ENCODE data around the gene LIPI.
"Not testable (repeated sequence)": the region's sequence is repeated elsewhere in the genome, so short reads cannot be mapped to it uniquely, and the experiment has no call there.

LIPI gene

GRCh38 chr21:14072761-14073535 is 137.8 kb downstream of the LIPI start:
- no peak for DNase-seq

DNA sequence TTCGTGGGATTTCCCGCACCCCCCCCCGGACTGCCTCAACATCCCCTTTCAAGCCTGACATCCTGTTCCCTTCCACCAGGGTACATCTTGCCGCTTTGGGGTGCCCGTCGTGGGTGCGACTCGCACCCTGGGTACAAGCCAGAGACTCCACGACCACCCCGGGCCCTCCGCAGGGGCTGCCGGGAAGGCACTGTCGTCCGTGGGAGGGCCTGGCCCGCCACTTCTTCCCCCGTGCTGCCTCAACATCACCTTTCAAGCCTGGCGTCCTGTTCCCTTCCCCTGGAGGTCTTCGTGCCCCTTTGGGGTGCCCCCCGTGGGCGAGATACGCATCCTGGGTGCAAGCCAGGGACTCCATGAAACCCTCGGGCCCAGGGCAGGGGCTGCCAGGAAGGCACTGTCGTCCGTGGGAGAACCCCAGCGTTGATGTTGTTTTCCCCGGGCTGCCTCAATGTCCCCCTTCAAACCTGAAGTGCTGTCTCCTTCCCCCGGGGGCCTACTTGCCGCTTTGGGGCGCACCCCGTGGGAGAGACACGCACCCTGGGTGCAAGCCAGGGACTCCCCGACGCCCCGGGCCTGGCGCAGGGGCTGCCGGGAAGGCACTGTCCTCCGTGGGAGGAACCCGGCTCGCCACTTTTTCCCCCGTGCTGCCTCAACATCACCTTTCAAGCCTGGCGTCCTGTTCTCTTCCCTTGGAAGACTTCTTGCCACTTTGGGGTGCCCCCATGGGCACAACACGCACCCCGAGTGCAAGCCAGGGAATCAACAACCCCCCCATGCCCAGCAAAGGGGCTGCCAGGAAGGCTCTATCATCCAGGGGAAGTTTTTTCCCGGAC is 138.6 kb downstream of the LIPI start:
- no peak for DNase-seq

GRCh38 chr21:14070968-14071367 is 139.8 kb downstream of the LIPI start:
- no peak for DNase-seq

- DNase-seq = no peak
These were observed 140.5 kb downstream of the LIPI start for GRCh38 chr21:14070049-14070893.

DNA sequence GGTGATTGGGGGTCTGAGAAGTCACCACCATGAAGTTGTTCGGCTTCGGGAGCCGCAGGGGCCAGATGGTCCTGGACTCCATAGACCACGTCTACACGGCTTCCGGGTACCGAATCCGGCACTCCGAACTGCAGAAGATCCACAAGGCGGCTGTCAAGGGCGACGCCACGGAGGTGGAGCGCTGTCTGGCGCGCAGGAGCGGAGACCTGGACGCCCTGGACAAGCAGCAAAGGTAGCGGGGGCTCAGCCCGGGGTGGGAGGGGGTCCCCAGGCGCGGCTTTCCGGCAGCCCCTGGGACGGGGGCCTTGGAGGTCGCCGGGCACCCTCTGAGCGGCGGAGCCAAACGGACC is 146.5 kb downstream of the LIPI start:
- peak; percentile 8 for DNase-seq

GRCh38 chr21:14063620-14064295 is 147.0 kb downstream of the LIPI start:
- not testable (repeated sequence) for DNase-seq

- not testable (repeated sequence) for DNase-seq
These were observed 148.1 kb downstream of the LIPI start for GRCh38 chr21:14062684-14063083.

DNA sequence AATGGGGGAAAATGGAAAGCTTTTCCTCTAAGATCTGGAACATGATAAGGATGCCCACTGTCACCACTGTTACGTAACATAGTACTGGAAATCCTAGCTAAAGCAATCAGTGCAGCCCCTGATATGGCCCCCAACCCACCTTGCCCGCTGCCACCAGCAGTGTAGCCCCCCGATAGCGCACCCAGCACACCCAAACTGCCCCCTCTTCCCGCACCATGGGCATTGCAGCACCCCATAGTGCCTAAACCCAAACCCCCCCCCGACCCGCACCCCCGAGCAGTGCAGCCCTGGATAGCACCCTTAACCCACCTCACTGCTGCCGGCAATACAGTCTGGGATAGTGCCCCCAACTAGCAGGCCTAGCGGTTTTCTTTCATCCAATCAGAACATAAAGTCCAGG is 148.9 kb downstream of the LIPI start:
- not testable (repeated sequence) for DNase-seq

GRCh38 chr21:14058995-14059627 is 151.6 kb downstream of the LIPI start:
- DNase-seq = not testable (repeated sequence)

Data from RPMI8226 (cell line).